Measurements from ENCODE around the gene C16orf74.

The C16orf74 gene

GRCh38 chr16:85746460-85747215 lies 4.3 kb downstream of the C16orf74 start:
- no peak for DNase-seq

- no peak for DNase-seq
Measured at GRCh38 chr16:85738923-85739715, 11.8 kb downstream of the C16orf74 start.

GRCh38 chr16:85736921-85737320 lies 14.0 kb downstream of the C16orf74 start:
- DNase-seq = no peak

- DNase-seq = no peak
Measured at GRCh38 chr16:85735946-85736345, 14.9 kb downstream of the C16orf74 start.

- DNase-seq = no peak
Measured at GRCh38 chr16:85735225-85735635, 15.7 kb downstream of the C16orf74 start.

GRCh38 chr16:85734311-85735017 lies 16.4 kb downstream of the C16orf74 start:
- no peak for DNase-seq

- DNase-seq = peak; percentile 78
Measured at GRCh38 chr16:85733839-85734170, 17.1 kb downstream of the C16orf74 start.

- DNase-seq = peak; percentile 59
Measured at GRCh38 chr16:85733155-85733838, 17.6 kb downstream of the C16orf74 start.

GRCh38 chr16:85731179-85731578 lies 19.7 kb downstream of the C16orf74 start:
- DNase-seq = no peak

- DNase-seq = no peak
Measured at GRCh38 chr16:85730186-85730465, 20.8 kb downstream of the C16orf74 start.

GRCh38 chr16:85729452-85730185 lies 21.3 kb downstream of the C16orf74 start:
- DNase-seq = peak; percentile 65

GRCh38 chr16:85728879-85729278 lies 22.0 kb downstream of the C16orf74 start:
- peak; percentile 22 for DNase-seq

- DNase-seq = no peak
Measured at GRCh38 chr16:85724936-85725335, 26.0 kb downstream of the C16orf74 start.

GRCh38 chr16:85724126-85724879 lies 26.6 kb downstream of the C16orf74 start:
- DNase-seq = no peak

GRCh38 chr16:85722128-85722893 lies 28.6 kb downstream of the C16orf74 start:
- no peak for DNase-seq

- no peak for DNase-seq
Measured at GRCh38 chr16:85720302-85720637, 30.6 kb downstream of the C16orf74 start.

- DNase-seq = no peak
Measured at GRCh38 chr16:85719605-85720301, 31.1 kb downstream of the C16orf74 start.

- DNase-seq = peak; percentile 7
Measured at GRCh38 chr16:85718682-85719081, 32.2 kb downstream of the C16orf74 start.

GRCh38 chr16:85718153-85718477 lies 32.8 kb downstream of the C16orf74 start:
- no peak for DNase-seq

- peak; percentile 58 for DNase-seq
Measured at GRCh38 chr16:85717393-85718152, 33.3 kb downstream of the C16orf74 start.
